Iris pigment epithelial cell (primary cell): Measurements from ENCODE around the gene SPATA13.
"Not testable (repeated sequence)": the region's sequence is repeated elsewhere in the genome, so short reads cannot be mapped to it uniquely, and the experiment has no call there.

Experiments used
- DNase-seq: peaks from one replicate; pipeline ENCODE4 v3.0.0-alpha.2; 2011; ENCODE audit warnings: low read depth

Gene SPATA13

DNA sequence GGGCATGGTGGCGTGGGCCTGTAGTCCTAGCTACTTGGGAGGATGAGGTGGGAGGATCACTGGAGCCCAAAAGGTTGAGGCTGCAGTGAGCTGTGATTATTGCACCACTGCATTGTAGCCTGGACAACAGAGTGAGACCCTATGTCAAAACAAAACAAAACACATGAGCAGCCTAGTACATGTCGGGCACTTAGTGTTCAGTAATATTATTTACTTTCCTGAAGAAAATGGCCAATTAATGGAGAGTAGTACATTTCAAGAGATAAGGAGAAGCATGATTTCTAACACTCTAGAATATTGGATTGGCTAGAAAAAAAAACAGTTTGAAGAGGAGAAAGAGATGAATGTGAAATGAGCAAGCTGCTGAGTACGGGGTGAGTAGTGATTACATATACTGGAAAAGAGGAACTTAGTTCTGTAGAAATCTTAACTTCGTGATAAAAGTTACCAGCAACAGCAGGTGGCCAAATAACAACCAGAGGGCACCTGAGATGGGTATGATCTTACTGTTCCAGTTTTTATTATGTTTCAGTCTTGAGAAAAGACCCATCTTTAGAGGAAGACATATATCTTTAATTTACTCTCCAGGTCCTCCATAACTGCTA, 36.2 kb downstream of the SPATA13 start:
- no peak for DNase-seq

DNA sequence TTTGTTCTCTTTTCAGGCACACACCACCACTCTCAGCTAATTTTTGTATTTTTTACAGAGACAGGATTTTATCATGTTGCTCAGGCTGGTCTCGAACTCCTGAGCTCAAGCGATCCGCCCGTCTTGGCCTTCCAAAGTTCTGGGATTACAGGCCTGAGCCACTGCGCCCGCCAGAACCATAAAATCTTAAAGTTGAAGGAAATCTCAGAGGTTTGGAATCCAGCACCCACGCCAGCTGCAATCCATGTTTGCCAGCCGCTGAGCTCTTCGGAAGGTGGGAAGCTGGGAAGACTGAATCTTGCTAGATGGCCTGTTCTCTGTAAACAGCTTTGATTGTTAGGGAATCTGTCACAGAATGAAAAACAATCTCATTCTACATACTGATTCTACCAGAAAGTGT, 38.5 kb downstream of the SPATA13 start:
- no peak for DNase-seq

DNA sequence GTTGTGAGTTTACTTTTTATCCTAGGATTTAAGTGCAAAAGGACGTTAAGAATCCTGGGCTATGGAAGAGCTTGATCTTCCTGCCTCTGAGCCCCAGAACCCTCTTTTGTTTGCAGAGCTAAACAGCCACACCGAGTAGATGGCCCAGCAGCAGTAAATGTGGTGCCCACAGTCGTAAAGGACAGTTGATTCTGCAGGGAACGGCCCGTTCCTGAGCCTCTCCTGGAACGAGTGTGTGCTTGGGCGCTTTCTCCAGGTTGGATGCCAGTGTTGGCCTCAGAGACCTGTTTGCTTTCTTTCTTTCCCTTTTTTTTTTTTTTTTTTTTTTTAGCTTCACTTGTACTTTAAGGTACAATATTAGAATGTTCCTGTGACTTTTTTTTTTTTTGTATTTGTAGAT, 41.7 kb downstream of the SPATA13 start:
- no peak for DNase-seq

DNA sequence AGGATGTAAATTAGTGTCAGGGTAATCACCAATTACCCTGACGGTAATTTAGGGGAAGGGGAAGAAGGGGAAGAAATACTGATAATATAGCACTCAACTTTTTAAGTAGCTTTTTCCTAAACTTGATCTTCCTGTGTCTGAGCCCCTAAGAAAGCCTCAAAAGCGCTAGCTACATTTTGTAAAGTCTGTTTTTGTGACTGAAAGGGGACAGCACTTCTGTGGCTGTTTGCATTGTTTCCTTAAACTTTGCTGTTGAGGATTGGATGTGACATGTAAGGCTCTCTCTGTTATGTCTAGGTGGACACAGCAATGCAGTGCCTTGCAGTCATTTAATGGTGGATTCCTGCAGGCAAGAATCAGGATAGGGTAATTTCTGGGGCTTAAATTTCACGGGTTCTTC, 42.8 kb downstream of the SPATA13 start:
- no peak for DNase-seq

DNA sequence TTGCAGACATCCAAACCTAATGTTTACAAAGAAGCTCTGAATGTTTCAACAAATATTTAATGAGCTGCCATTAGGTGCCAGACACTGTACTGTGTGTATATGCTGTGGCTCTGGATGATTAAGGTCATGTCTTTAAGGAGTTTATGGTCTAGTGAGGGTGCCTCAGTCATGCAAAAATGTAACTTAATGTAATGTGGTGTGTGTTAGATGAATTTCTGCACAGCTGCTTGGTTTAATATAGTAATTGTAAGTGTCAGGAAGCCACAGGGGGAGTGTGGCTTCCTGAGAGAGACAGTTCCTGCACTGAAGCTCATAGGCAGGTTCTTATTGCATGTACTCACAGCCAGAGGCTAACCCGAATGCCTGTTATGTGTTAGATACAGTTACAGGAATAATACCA, 43.3 kb downstream of the SPATA13 start:
- peak; percentile 20 for DNase-seq

DNA sequence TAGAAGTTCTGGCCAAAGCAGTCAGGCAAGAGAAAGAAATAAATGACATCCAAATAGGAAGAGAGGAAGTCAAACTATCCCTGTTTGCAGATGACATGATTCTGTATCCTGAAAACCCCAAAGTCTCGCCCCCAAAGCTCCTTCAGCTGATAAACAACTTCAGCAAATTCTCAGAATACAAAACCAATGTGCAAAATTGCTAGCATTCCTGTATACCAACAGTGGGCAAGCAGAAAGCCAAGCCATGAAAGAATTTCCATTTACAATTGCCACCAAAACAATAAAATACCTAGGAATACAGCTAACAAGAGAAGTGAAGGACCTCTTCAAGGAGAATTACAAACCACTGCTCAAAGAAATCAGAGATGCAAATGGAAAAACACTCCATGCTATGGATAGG, 44.6 kb downstream of the SPATA13 start:
- not testable (repeated sequence) for DNase-seq

DNA sequence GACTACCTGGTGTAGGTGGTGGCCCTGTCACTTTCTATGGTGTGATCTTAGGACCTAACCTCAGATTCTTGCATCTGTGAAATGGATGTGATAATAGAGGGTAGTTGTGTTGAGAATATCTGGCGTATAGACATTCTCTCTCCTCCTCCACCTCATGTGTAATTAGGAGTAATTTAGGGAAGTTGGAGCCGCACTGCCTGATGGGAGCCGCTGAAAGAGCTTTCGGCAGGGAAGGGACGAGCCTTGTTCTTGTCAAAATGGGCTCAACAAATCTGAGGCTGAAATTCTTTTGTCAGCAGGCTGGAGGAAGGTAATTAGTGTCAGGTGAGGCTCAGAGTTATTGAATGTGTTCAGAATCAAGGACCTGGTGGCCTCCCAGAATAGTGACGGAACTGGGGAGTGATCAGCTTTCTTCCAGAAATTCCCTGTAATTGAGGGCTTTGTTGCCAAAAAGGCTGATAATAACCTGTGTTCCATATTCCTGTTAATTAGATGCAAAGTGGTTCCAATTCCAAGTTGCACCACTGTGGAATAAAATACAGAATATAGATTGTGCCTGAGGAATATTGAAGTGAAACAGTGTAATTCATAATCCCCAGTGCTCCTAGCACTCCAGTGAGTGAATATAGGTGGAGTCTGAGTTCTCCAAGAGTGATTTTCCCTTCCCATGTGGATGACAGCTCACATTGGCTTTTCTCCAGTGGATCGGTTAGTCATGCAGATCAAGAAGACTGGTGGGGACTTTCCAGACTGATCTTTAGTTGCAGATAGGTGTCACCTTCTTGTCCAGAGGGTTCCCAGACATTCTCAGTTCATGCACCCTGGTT, 47.5 kb downstream of the SPATA13 start:
- peak; percentile 85 for DNase-seq

DNA sequence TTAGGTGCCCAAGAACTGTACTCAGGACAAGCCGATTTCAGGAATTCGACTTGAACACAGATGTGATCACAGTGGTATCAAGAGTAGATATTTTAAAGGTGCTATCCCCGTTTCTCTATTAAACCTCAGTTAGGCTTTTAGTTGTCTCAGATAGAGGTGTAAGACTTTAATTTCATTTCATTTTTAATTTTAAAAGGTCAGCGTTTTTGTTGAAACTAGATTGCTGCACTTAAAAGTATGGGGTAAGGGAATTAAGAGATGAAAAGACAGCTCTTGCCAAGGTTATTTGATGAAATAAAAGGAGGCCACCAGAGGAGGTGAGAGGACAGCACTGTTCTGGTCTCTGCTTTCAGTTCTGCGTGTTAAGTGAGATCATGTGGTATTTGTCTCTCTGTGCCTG, 48.6 kb downstream of the SPATA13 start:
- DNase-seq = no peak

DNA sequence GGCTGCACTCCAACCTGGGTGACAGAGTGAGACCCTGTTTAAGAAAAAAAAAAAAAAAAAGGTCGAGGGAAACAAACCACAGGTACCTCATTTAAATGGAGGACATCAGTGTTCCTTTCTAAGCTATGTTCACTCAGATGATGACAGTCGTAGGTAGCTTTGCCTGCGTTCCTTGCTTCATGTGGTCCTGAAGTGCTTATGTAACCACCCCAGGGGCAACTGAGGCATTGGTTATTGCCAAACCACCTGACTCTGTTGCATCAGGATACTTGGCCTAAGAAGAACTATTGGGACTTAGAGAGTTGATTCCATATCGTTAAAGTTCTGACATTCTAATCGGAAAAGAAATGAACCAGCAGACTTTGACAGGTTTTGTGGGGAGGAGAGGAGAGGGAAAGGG, 51.7 kb downstream of the SPATA13 start:
- no peak for DNase-seq

DNA sequence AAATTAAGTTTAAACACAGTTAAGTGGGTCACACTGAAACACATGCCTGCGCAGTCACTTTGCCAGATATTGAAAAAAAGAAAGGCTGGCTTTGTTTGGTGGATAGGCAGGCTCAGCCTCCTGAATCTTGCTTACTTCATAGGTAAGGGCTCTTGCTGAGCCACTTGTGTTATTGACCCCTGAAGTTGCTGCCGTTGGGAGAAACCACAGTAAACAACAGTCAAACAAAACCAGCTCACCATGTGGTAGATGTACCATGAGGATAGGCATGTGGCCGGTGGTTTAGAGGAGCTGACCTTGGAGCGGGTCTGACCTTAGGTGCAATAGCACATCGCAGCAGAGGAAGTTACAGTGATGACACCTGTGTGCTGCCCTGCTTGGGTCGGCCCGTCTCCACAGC, 52.2 kb downstream of the SPATA13 start:
- no peak for DNase-seq

DNA sequence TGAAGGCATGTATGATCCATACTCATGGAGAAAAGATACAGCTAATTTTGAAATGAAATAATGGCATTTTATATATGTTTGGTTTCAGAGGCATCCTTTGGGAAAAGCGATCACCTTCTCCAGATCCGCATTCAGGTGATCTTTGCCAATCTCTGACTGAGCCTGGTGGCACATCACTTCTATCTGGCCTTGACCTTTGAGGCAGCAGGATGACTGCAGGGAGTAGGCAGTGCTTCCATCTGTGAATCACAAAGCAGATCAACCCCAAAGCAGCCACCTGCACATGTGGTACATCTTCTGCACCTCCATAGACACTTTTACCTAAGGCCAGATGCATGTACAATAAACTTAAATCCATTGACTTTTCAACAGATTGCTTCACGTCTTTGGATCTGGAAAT, 53.4 kb downstream of the SPATA13 start:
- DNase-seq = no peak

DNA sequence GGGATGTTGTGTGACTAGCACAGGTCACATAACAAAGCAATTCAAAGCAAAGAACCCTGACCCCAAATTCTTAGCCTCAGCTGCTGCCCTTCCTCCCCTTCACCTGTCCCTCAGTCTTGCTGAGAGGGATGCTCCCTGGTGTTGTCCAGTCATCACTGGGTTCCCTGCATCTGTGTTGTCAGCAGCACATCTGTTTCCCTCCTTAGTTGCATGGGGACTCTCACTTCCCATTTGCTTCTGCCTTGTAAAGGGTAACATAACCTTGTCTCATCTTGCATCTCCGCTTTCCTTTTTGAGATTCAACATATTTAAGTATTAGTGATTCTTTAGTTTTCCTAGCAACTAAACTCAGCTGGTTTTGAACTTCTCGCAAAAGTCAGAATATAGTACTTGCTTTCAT, 54.0 kb downstream of the SPATA13 start:
- no peak for DNase-seq

DNA sequence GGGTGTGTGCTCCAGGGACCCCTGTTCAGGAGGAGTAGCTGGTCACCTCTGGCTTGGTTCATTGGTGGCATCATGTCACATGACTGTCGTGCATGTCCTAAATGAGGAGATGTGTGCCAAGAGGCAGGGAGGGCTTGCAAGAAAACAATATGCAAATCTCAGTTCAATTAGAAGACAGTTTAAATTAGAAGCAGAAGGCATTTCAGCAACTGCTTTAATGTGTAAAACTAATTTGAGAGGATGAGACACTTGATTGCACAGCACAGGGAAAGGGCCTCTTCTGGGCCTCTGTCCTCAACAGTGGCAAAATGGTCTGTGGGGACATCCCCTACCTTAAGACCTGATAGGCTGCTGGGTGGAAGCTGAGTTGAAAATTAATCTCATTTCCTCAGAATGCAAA, 54.6 kb downstream of the SPATA13 start:
- DNase-seq = no peak

DNA sequence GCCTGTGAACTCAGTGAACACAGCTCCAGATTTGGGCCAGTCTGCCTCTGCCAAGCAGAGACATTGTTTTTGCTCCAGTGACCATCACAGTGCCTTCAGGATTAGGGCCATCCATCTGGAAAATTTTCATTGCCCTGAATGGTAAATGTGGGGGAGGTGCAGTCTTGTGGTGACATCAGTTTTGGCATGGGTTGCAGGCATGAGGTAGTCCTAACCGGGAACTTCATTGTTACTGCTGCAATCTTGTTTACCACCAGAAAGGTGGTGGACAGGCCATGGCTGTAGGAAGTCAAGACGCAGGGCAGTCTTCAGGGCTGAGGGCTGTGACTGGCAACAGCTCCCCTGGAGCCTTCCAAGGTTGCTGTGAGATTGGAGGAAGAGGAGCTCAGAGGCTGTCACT, 55.2 kb downstream of the SPATA13 start:
- peak; percentile 51 for DNase-seq

DNA sequence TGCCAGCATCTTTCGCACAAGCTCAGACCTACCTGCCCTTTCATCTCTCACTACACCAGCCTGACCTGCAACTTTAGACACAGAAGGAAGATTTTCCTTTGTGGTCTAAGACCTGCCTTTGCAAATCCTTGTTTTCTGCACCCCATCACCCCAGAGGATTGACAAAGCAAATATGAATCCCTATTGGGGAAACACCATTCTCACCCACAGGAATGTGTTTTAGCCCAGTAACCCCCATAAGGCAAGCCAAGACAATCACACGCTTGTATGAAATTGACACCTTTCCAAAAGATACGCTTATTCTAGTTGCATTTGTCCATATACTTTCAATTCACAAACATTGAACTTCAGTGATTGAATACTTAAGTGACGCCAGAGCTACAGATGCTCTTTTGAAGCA, 55.7 kb downstream of the SPATA13 start:
- no peak for DNase-seq

DNA sequence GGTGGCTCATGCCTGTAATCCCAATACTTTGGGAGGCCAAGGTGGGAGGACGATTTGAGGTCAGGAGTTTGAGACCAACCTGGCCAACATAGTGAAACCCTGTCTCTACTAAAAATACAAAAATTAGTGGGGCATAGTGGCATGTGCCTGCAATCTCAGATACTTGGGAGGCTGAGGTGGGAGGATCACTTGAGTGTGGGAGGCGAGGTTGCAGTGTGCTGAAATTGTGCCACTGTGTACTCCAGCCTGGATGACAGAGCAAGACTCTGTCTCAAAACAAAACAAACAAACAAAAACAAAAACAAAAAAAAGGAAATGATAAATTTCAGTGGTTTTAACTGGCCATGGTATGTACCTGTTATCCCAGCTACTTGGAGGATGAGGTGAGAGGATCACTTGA, 56.3 kb downstream of the SPATA13 start:
- DNase-seq = not testable (repeated sequence)

DNA sequence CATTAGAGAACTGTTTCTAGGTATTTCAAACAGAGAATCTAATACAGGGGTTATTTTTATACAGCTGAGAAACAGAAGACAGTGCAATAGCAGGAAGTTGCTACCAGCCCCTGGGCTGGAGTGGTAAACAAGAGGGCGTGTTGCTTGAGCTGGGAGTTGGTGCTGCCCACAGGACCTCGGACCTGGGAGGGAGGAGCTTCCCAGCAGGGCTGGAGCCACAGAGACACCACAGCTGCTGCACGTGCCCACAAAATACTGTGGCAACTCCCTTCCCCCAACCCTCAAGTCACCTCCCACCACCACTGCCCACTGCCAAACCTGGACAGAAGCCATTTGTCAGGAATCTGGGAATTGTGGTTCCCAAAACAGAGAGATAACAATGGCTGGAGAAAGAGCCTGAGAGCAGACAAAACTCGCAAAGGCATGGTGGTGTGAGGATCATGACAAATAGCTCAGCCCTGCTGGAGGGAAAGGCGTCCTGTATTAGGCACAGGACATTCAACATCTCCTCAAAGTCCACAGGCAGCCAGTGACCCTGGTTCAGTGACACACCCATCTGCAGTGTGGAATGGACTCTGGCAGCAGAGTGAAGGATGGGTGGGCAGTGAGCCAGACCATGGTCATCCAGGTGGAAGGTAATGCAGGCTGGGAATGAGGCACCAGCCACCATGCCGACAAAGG, 57.2 kb downstream of the SPATA13 start:
- DNase-seq = no peak

DNA sequence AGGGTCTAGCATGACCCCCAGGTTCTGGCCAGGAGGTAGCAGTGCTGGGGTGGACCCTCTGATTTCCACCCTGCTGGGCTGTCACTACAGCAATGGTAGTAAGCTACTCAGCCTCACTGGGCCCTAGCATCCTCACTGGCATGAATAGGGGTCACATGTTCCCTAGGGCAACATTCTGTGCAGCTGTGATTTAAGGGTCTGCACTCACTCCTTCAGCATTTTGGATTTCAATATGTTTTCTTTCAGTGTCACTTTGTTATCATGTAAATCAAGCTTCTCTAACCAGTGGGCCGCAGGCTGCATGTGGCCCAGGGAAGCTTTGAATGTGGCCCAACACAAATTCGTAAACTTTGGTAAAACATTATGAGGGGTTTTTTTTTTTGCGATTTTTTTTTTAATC, 57.8 kb downstream of the SPATA13 start:
- no peak for DNase-seq

DNA sequence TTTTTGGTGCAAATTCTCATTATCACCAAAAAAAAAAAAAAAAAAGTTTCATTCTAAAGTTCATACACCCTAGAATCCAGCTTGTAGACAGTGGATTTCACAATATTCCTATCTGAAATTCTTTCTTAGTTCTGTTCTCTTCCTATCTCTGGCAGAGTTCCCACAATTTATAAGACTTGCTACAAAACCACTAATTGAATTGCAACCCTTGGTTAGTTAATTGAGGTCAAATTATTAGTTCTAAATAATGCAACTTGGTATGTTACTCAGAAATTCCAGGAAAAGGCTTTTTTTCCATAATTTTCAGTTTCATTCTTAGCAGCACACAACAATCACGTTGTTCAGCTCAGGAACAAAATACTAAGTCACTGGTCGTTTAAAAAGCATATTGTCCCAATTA, 58.5 kb downstream of the SPATA13 start:
- DNase-seq = peak; percentile 8

DNA sequence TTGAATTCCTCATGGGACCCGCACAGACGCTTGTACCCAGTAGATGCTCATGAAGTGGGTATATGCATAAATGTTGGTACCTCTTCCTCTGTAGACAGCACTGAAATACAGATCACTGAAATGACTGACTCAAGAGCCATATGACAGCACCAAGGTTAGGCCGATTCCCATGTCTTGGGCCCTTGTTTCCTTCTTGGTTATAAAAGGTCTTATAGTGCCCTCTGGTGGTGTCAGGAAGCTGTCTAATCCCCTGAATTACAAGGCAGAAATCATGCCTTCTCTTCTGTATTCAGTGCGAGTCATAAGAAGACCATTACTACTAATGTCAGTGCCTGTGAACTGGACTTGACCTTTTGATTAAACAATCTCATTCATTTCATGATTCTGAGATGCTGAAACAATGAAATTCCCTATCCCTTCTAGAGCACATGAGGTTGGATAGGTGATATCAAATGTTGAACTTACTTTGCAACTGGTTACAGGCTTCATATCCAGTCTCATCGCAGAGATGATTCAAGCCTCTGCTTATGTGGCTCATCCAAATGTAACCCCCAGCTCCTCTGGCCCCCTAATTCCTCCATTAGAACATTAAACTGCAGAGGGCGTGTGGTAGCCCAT, 59.7 kb downstream of the SPATA13 start:
- DNase-seq = peak; percentile 83

DNA sequence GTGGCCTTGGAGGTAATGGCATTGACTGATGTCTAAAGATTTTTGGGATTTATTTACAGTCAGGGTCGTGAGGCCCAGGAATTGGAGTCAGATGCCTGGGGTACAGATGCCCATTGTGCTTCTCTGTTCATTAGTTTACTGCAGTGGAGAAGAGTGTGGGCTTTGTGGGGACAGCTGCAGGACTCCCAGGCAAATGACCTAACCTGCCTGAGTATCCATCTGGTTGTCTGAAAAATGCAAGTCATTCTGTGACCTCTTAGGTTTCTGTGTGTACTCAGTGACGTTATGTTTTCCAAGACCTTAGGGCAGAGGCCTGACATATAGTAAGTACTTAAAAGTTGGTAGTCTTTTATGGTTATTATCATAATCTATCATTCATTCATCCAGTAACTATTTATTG, 60.5 kb downstream of the SPATA13 start:
- DNase-seq = no peak

DNA sequence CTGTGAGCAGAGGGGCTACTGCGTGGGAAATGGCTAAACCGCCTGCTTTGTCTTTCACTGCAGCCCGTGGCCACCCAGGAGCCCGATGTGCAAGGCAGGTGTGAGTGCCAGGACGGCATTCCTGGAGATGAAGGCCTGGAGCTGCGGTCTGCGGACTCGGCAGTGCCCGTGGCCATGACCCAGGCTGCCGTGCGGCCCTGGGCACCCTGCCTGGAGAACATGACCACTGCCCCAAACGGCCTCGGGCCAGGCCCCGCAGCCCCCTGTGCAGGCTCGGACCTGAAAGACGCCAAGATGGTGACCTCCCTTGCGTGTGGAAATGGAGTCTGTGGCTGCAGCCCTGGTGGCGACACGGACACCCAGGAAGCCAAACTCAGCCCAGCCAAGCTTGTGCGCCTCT, 62.2 kb downstream of the SPATA13 start:
- DNase-seq = no peak
